Muscle layer of duodenum (tissue), 2 donors: ENCODE data around the gene DLG2.

Experiments
- H3K27ac ChIP-seq: one replicate; pipeline ENCODE4 v1.7.0; 2013; ENCODE audit warnings: mild to moderate bottlenecking, low read length
- H3K27me3 ChIP-seq: one replicate; pipeline ENCODE4 v1.7.0; 2013; ENCODE audit warnings: low read depth, mild to moderate bottlenecking, control low read depth, low read length
- H3K36me3 ChIP-seq, 2 donors: one replicate each; pipeline ENCODE4 v1.7.0; 2013; ENCODE audit warnings: low read length in 2 of 2, control low read depth in 1 of 2, mild to moderate bottlenecking in 1 of 2; ENCODE audit not compliant: insufficient read depth in 2 of 2, control insufficient read depth in 1 of 2
- H3K4me1 ChIP-seq, 2 donors: one replicate each; pipeline ENCODE4 v1.7.0; 2013; ENCODE audit warnings: low read length in 2 of 2, mild to moderate bottlenecking in 2 of 2, control low read depth in 1 of 2, moderate library complexity in 1 of 2; ENCODE audit not compliant: insufficient read depth in 2 of 2, control insufficient read depth in 1 of 2
- H3K4me3 ChIP-seq, 2 donors: one replicate each; pipeline ENCODE4 v1.7.0; 2013; ENCODE audit warnings: low read length in 2 of 2, low read depth in 1 of 2, mild to moderate bottlenecking in 1 of 2
- H3K9me3 ChIP-seq, 2 donors: one replicate each; pipeline ENCODE4 v1.7.0; 2013; ENCODE audit warnings: low read length in 2 of 2, control low read depth in 1 of 2, mild to moderate bottlenecking in 1 of 2; ENCODE audit not compliant: control insufficient read depth in 1 of 2
- donor health status: healthy.

DLG2 gene

DNA sequence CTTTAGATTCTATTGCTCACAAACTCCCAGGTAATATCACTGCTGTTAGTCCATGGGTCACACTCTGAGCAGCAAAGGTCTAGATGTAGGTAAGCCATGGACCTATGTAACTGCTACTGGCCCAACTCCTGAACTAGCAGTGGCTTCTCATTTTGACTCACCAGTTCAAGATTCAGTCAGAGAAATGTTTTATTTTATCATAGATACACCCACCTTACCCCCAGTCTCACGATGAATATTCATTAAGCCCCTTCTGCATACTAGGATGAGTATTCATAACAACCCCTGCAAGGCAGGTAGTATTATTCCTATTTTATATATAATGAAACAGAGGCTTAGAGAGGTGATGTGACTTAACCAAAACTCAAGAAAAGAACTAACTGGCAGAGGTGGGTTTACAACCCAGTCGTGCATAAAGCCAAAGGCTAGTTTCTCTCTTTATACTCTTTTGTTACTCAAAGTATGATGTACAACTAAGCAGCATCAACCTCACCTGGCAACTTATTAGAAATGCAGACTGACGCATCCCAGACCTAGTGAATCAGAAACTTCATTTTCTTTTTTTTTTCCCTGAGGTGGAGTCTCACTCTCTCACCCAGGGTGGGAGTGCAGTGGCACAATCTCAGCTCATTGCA lies 1383.4 kb downstream of the DLG2 start:
- H3K27ac ChIP-seq: no peak overlapping the region
- no peaks in the 10 kb centered on the region for H3K27me3 ChIP-seq
- no peaks in the 10 kb centered on the region for H3K36me3 ChIP-seq
- H3K4me3 ChIP-seq: no peak overlapping the region
- no peaks in the 10 kb centered on the region for H3K4me1 ChIP-seq
- H3K9me3 ChIP-seq: no peaks in the 10 kb centered on the region

DNA sequence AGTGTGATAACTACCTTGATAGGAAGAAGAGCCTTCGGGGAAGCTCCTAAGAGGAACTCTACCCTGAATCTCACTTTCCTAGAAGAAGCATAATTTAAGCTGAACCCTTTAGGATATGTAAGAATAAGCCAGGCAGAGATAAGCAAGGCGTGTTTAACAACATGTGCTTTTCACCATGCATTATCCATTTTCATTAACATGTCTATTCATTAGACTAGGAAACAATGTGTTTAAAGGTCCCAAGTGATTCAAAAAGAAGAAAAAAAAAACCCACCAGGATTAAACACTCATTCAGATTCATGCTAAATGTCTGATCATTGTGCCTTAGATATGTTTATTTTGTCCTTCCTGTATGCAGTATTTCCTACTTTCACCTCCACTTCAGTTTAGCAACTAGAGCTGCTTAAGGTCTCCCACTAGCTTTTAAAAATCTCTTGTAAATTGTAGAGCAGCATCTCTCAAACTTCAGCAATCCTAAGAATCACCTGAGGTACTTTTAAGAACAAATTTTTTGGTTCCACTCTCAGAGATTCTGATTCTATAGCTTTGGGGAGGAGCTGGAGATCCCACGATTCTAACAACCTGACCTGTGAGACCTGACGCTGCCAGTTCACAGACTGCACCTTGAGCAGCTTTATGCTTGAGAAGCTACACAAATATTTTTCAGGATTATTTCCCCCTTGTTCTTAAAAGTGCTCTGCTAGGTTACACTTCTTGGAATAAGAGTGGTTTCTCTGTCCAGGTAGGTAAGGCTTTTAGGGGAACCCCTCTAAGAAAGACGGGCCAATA lies 1385.6 kb downstream of the DLG2 start:
- H3K27ac ChIP-seq: no peak overlapping the region
- no peaks in the 10 kb centered on the region for H3K9me3 ChIP-seq
- no peaks in the 10 kb centered on the region for H3K4me1 ChIP-seq
- H3K27me3 ChIP-seq: no peaks in the 10 kb centered on the region
- H3K4me3 ChIP-seq: no peak overlapping the region
- no peaks in the 10 kb centered on the region for H3K36me3 ChIP-seq

DNA sequence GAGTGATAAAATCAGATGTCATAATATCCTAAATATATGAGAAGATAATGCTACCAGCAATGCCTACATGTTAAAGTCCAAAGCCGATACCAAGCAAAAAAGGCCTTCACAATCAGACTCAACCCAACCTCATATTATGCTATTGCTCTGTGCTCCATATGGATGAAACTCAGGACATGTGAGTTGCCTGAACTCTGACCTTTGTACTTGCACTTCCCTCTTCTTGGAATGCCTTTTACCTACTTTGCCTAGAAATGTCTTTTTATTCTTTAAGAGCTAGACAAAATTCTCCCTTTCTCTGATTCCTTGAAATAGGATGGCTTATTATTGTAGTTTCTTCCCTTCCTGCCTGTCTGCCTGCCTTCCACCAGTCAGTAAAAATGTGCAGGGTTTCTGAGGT lies 1386.3 kb downstream of the DLG2 start:
- no peaks in the 10 kb centered on the region for H3K27me3 ChIP-seq
- no peaks in the 10 kb centered on the region for H3K4me1 ChIP-seq
- H3K4me3 ChIP-seq: no peak overlapping the region
- H3K9me3 ChIP-seq: no peaks in the 10 kb centered on the region
- H3K27ac ChIP-seq: no peak overlapping the region
- H3K36me3 ChIP-seq: no peaks in the 10 kb centered on the region

DNA sequence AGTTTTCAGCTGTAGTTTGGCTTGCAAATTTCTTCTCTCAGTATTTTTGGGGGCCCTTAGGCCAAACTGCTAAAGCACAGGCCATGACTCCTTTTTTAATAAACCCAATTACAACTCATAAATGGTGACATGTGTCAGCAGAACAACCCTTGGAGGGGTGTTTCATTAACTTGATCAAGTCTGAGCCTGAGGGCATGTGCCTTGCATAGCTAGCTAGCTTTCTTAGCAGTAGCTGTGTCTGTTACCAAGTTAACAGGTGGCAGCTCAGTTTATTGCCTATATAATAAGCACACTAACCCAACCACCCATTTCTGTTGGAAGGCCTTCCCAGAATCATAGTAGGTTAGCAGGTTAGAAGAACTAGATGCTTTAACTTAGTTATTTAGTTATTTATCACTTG lies 1390.7 kb downstream of the DLG2 start:
- Histone ChIP-seq H3K27me3 (no peaks in the 10 kb centered on the region), H3K9me3 (no peaks in the 10 kb centered on the region), H3K4me3 (no peak overlapping the region), H3K27ac (no peak overlapping the region), H3K4me1 (no peaks in the 10 kb centered on the region), H3K36me3 (no peaks in the 10 kb centered on the region)

DNA sequence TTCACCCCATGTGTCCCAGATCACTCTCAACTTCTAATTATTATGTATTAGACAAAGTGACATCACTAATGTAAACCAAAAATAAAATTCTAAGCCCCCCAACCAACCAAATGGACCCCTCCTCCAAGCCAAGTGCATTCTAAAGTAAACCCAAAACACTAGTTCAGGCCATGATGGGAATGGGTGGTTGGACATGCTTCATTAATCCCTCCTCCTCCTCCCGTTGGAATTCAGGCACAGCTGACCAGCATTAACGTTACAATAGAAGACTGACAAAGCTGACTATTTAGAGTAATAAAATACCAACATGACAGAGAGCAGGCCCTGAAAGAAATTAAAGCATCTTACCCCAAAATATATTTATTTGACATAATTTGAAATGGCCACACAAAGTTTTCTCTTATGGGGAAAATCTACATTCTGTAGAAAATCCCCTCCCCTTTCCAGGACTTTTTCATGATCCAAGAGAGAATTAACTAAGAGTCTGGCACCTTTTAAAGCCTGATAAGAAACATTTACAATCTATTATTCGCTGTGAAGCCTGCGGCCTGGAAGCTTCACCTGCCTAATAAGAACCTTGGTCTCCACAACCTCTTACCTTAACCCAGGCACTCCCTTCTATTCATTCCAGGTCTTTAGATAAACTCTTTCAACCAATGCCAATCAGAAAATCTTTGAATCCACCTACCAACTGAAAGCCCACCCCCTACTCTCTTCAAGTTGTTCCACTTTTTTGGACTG lies 1392.5 kb downstream of the DLG2 start:
- Histone ChIP-seq H3K4me3 (no peak overlapping the region), H3K4me1 (no peaks in the 10 kb centered on the region), H3K9me3 (no peaks in the 10 kb centered on the region), H3K27me3 (no peaks in the 10 kb centered on the region), H3K36me3 (no peaks in the 10 kb centered on the region), H3K27ac (no peak overlapping the region)

DNA sequence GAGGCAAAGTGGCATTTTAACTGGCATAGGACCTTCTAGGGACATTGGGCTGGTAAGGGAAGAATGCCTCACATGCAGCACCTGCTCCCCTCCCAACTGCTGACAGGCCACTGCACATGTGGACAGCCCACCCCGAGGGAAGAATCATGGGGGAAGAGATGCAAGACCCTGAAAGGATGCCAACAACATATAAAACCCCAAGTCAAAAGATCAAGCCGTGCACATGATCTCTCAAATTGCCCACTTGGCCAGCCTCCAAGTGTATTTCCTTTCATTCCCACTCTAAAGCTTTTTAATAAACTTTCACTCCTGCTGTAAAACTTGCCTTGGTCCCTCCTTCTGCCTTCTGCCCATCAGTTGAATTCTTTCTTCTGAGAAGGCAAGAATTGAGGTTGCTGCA lies 1393.1 kb downstream of the DLG2 start:
- Histone ChIP-seq H3K4me3 (no peak overlapping the region), H3K4me1 (no peaks in the 10 kb centered on the region), H3K36me3 (no peaks in the 10 kb centered on the region), H3K27ac (no peak overlapping the region), H3K27me3 (no peaks in the 10 kb centered on the region), H3K9me3 (no peaks in the 10 kb centered on the region)

DNA sequence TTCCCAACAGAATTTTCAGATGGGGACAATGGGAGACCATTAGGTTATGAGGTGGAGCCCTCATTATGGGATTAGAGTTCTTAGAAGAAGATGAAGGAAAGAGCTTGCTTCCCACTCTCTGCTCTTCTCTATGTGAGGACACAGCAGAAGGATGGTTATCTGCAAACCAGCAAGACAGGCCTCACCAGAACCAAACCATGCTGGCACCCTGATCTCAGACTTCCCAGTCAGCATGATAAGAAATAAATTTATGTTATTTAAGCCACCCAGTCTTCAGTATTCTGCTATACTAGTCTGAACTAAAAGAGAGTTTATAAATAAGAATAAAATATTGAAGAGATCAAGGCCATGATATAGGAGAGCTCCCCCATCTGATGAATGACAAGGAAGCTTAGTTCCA lies 1394.6 kb downstream of the DLG2 start:
- H3K27ac ChIP-seq: no peak overlapping the region
- H3K36me3 ChIP-seq: no peaks in the 10 kb centered on the region
- H3K4me3 ChIP-seq: no peak overlapping the region
- H3K4me1 ChIP-seq: no peaks in the 10 kb centered on the region
- H3K27me3 ChIP-seq: no peaks in the 10 kb centered on the region
- no peaks in the 10 kb centered on the region for H3K9me3 ChIP-seq

DNA sequence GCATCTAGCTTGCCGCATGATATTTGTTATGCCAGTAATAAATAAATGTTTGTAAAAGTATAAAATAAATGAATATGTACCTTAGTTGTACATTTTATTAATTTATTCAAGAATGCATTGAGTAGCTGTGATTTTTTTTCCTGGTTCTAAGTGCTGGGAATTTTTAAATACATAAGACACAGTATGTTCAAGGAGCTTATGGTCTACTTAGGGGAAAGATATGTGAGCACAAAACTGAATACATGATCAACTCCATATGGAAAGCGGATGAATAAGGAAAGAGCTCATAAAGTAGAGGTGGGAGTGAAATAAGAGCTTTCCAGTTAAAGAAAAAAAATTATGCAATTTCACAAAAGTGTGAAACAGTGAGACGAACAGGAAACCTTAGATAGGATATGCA lies 1396.7 kb downstream of the DLG2 start:
- H3K27ac ChIP-seq: no peak overlapping the region
- no peaks in the 10 kb centered on the region for H3K4me1 ChIP-seq
- no peaks in the 10 kb centered on the region for H3K36me3 ChIP-seq
- H3K4me3 ChIP-seq: no peak overlapping the region
- no peaks in the 10 kb centered on the region for H3K9me3 ChIP-seq
- no peaks in the 10 kb centered on the region for H3K27me3 ChIP-seq

DNA sequence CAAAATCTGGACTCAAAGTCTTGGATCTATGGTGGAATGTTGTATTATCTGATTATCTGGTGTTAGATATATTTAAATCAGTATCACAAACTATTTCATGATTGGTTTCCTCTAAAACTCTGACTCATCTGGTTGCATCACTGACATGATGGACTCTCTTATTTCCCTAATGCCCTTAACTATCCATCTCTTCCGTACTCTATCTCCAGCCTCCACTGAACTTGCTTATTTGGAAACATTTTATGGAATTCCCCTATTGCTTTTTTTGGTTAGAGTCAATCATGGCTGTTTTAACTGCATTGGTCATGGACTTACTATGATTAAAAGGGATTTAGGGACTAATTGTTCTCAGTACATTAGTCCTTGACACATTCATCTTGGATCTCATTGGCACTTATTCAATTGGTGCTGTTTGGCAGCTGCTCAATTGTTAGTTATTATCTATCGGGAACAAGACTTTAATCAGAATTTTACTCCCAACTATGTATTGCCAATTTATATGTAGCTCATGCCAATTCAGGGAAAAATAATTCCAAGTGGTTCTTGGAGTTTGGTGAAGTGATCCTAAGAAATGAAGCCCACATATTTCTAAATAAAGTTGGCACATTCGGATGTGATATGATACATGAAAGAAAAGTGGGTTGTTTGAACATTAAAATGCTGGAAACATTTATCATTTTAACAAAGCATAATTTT lies 1399.0 kb downstream of the DLG2 start:
- H3K27me3 ChIP-seq: no peaks in the 10 kb centered on the region
- no peaks in the 10 kb centered on the region for H3K9me3 ChIP-seq
- H3K4me3 ChIP-seq: no peak overlapping the region
- no peak overlapping the region for H3K27ac ChIP-seq
- no peaks in the 10 kb centered on the region for H3K4me1 ChIP-seq
- H3K36me3 ChIP-seq: no peaks in the 10 kb centered on the region

DNA sequence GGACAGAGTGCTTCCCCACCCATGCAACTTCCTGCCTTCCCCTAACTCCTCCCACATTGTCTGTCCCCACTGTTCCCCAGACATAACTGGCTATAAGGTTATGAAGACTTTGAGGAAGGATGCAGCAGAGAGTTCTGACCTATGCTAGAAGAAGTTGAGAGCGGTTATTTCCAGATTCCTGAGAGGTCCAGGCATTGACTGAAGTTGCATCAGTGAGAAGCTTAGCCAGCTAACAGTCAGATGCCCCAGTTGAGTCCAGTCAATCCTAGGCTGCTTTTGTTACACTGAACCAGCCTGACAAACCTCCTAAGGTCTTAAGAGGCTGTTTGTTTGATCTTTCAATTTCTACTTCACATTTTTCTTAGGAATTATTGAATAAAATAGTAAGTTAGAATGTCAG lies 1403.1 kb downstream of the DLG2 start:
- H3K27me3 ChIP-seq: no peaks in the 10 kb centered on the region
- no peak overlapping the region for H3K27ac ChIP-seq
- H3K4me1 ChIP-seq: no peaks in the 10 kb centered on the region
- H3K4me3 ChIP-seq: no peak overlapping the region
- no peaks in the 10 kb centered on the region for H3K9me3 ChIP-seq
- no peaks in the 10 kb centered on the region for H3K36me3 ChIP-seq

DNA sequence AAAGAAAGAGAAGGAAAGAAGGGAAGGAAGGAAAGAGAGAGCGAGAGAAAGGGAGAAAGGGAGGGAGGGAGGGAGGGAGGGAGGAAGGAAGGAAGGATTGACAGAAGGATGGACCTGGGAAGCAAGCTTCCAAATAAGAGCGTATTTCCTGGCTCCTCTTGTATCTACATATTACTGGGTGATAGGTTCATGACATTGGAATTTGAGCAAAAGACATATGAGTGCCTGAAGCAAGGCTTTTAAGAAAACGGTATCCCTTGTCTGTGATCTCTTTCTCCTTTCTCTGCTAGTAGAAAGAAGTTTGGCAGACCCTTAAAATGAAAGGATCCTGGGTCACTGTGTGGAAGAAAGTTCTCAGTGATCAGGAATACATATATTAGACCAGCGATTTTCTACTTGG lies 1408.8 kb downstream of the DLG2 start:
- Histone ChIP-seq H3K27ac (no peak overlapping the region), H3K36me3 (no peaks in the 10 kb centered on the region), H3K27me3 (no peaks in the 10 kb centered on the region), H3K4me3 (no peak overlapping the region), H3K9me3 (no peaks in the 10 kb centered on the region), H3K4me1 (no peaks in the 10 kb centered on the region)
